Measurements from ENCODE around the gene EPHA8. TPM values are rescaled to one million over a fixed set of nuclear protein-coding genes. Genes with fewer than 3 reads are reported as not detected.

Gene EPHA8
- total and polyA plus RNA-seq, 2 donors (not counting 1 experiment from before 2014, with no cell fraction given): not detected

- Histone ChIP-seq H3K79me2 (ENCODE audit: control insufficient read depth, insufficient read depth, low read length) (no peaks in the 10 kb centered on the region), H4K20me1 (ENCODE audit: control insufficient read depth, insufficient read depth, low read length, poor library complexity, severe bottlenecking) (no peaks in the 10 kb centered on the region), H3K4me2 (replicated peaks; ENCODE audit: low read depth, low read length, poor library complexity, severe bottlenecking) (no peak overlapping the region), H3K27ac (ENCODE audit: low read length in 2 of 2) (no peak overlapping the region), H3K4me3 (ENCODE audit: control extremely low read depth in 1 of 5, extremely low read depth in 1 of 5, insufficient read depth in 1 of 5, low read depth in 2 of 5, low read length in 4 of 5) (no peak overlapping the region), H3K36me3 (replicated peaks in 1 of 2; ENCODE audit: control extremely low read depth in 1 of 2, control insufficient read depth in 1 of 2, extremely low read depth in 1 of 2, insufficient read depth in 2 of 2, low read length in 1 of 2) (peaks cover 12 to 77% of the 10 kb centered on the region in 2 experiments), H3K27me3 (replicated peaks in 1 of 4; ENCODE audit: control extremely low read depth in 1 of 4, control insufficient read depth in 3 of 4, insufficient read depth in 4 of 4, low read length in 3 of 4) (no peaks in the 10 kb centered on the region), H2AFZ (ENCODE audit: insufficient read depth, low read depth, low read length, poor library complexity, severe bottlenecking) (no peak overlapping the region), H3K9me3 (ENCODE audit: control extremely low read depth in 1 of 3, control insufficient read depth in 2 of 3, insufficient read depth in 1 of 3, low read length in 2 of 3) (no peaks in the 10 kb centered on the region), H3K4me1 (ENCODE audit: control insufficient read depth in 2 of 2, insufficient read depth in 2 of 2, low read length in 2 of 2) (no peaks in the 10 kb centered on the region), H3K9ac (ENCODE audit: low read length) (no peak overlapping the region)
- Mint-ChIP-seq H3K4me1 (no peaks in the 10 kb centered on the region), H3K4me3 (no peak overlapping the region), H3K27me3 (no peaks in the 10 kb centered on the region), H3K9me3 (ENCODE audit: insufficient read depth) (no peaks in the 10 kb centered on the region), H3K27ac (no peak overlapping the region)
- TF ChIP-seq CTCF (IDR thresholded peaks at IDR 0.05): no peak
- no peak for TF ChIP-seq EZH2 (IDR thresholded peaks at IDR 0.05; ENCODE audit: borderline replicate concordance, insufficient read depth, low read depth, low read length, poor library complexity, severe bottlenecking)
- ChIA-PET POLR2A (no interaction called here), CTCF (interaction anchor here (1.1 kb wide), 1 partner anchor 10 kb away, joined by 3 read pairs; no protein-coding TSS in a partner anchor)
- intact Hi-C loops (cut with micrococcal nuclease): no loop called here
- DNase-seq (no peak), ATAC-seq (ENCODE audit: low read depth) (no peak)
- WGBS (ENCODE audit: insufficient coverage): 96% methylated on average over 4 of the region's 4 CpGs
Observed at GRCh38 chr1:22521692-22522091, 41.6 kb upstream of the EPHA8 start.

GRCh38 chr1:22522221-22522743, 41.0 kb upstream of the EPHA8 start:
- no peaks in the 10 kb centered on the region for H3K9me3 ChIP-seq (ENCODE audit: control extremely low read depth in 1 of 3, control insufficient read depth in 2 of 3, insufficient read depth in 1 of 3, low read length in 2 of 3)
- Mint-ChIP-seq H3K27me3 (no peaks in the 10 kb centered on the region), H3K9me3 (ENCODE audit: insufficient read depth) (no peaks in the 10 kb centered on the region), H3K4me1 (no peaks in the 10 kb centered on the region), H3K27ac (no peak overlapping the region), H3K4me3 (no peak overlapping the region)
- H3K9ac ChIP-seq (ENCODE audit: low read length): no peak overlapping the region
- H2AFZ ChIP-seq (ENCODE audit: insufficient read depth, low read depth, low read length, poor library complexity, severe bottlenecking): no peak overlapping the region
- H3K4me3 ChIP-seq (ENCODE audit: control extremely low read depth in 1 of 5, extremely low read depth in 1 of 5, insufficient read depth in 1 of 5, low read depth in 2 of 5, low read length in 4 of 5): no peak overlapping the region
- no peaks in the 10 kb centered on the region for H4K20me1 ChIP-seq (ENCODE audit: control insufficient read depth, insufficient read depth, low read length, poor library complexity, severe bottlenecking)
- no peaks in the 10 kb centered on the region for H3K4me1 ChIP-seq (ENCODE audit: control insufficient read depth in 2 of 2, insufficient read depth in 2 of 2, low read length in 2 of 2)
- no peak overlapping the region for H3K27ac ChIP-seq (ENCODE audit: low read length in 2 of 2)
- DNase-seq: no peak
- intact Hi-C loops (cut with micrococcal nuclease): no loop called here
- WGBS (ENCODE audit: insufficient coverage): 100% methylated on average over 4 of the region's 7 CpGs
- H3K4me2 ChIP-seq (replicated peaks; ENCODE audit: low read depth, low read length, poor library complexity, severe bottlenecking): no peak overlapping the region
- ATAC-seq (ENCODE audit: low read depth): no peak
- ChIA-PET CTCF (interaction anchor here (1.1 kb wide), 1 partner anchor 10 kb away, joined by 3 read pairs; no protein-coding TSS in a partner anchor), POLR2A (no interaction called here)
- peaks cover 11 to 76% of the 10 kb centered on the region in 2 experiments for H3K36me3 ChIP-seq (replicated peaks in 1 of 2; ENCODE audit: control extremely low read depth in 1 of 2, control insufficient read depth in 1 of 2, extremely low read depth in 1 of 2, insufficient read depth in 2 of 2, low read length in 1 of 2)
- TF ChIP-seq CTCF (IDR thresholded peaks at IDR 0.05): no peak
- no peak for TF ChIP-seq EZH2 (IDR thresholded peaks at IDR 0.05; ENCODE audit: borderline replicate concordance, insufficient read depth, low read depth, low read length, poor library complexity, severe bottlenecking)
- H3K79me2 ChIP-seq (ENCODE audit: control insufficient read depth, insufficient read depth, low read length): no peaks in the 10 kb centered on the region
- H3K27me3 ChIP-seq (replicated peaks in 1 of 4; ENCODE audit: control extremely low read depth in 1 of 4, control insufficient read depth in 3 of 4, insufficient read depth in 4 of 4, low read length in 3 of 4): no peaks in the 10 kb centered on the region
